IMR-90 (cell line): ENCODE results near the gene RAB8B. TPM values are rescaled to one million over a fixed set of nuclear protein-coding genes. Genes with fewer than 3 reads are reported as not detected.

Experiments
- ATAC-seq: fragments of 200-7000 bp; cut with Tn5 transposase; 2 replicates; pipeline ENCODE4 v1.9.1; 2020; ENCODE audit warnings: low read depth, mild to moderate bottlenecking, moderate library complexity
- BruUV-seq: library from RNA; stranded (reverse); fragments of 400-500 nt; replicated peaks from 2 replicates; lab custom pipeline; 2021; lab: Mats Ljungman, UMichigan
- CTCF ChIA-PET: fragments of 300-600 bp; formaldehyde crosslinking; extraction: SDS; loops from one replicate; lab custom pipeline; 2021; ENCODE audit warnings: antibody characterized with exemption; lab: Yijun Ruan, JAX
- POLR2A ChIA-PET: fragments of 300-600 bp; sonication (Branson Sonifier 250); formaldehyde crosslinking; loops from one replicate; lab custom pipeline; 2022; ENCODE audit warnings: antibody characterized with exemption; ENCODE audit not compliant: unreplicated experiment; lab: Charles Lee
- DNase-seq: peaks from one replicate; pipeline ENCODE4 v3.0.0; 2013
- H2AFZ ChIP-seq: replicated peaks from 2 replicates; pipeline ENCODE3; 2013; ENCODE audit warnings: low read length, mild to moderate bottlenecking; ENCODE audit not compliant: poor library complexity
- H2AK5ac ChIP-seq: 2 replicates; pipeline ENCODE4 v1.6.1; 2013; ENCODE audit warnings: low read depth, low read length, inconsistent platforms
- H2AK9ac ChIP-seq: replicated peaks from 2 replicates; pipeline ENCODE3; 2013; ENCODE audit warnings: mild to moderate bottlenecking, low read depth, low read length, moderate library complexity; ENCODE audit not compliant: poor library complexity
- H2BK120ac ChIP-seq: 2 replicates; pipeline ENCODE4 v1.6.1; 2013; ENCODE audit warnings: low read depth, low read length, inconsistent platforms
- H2BK15ac ChIP-seq: 3 replicates; pipeline ENCODE4 v1.6.1; 2013; ENCODE audit warnings: low read depth, low read length, inconsistent platforms
- H2BK20ac ChIP-seq: 2 replicates; pipeline ENCODE4 v1.6.1; 2013; ENCODE audit warnings: low read depth, mild to moderate bottlenecking, inconsistent platforms, low read length, moderate library complexity
- H2BK5ac ChIP-seq: 2 replicates; pipeline ENCODE4 v1.6.1; 2013; ENCODE audit warnings: mild to moderate bottlenecking, low read depth, low read length, inconsistent platforms; ENCODE audit not compliant: poor library complexity, severe bottlenecking
- H3K14ac ChIP-seq: replicated peaks from 2 replicates; pipeline ENCODE4 v1.6.1; 2013; ENCODE audit warnings: low read depth, low read length, inconsistent platforms
- H3K18ac ChIP-seq: 2 replicates; pipeline ENCODE4 v1.6.1; 2013; ENCODE audit warnings: low read depth, low read length, control low read depth
- H3K23ac ChIP-seq: 2 replicates; pipeline ENCODE4 v1.6.1; 2013; ENCODE audit warnings: low read depth, low read length, inconsistent platforms
- H3K27ac ChIP-seq: 2 replicates; pipeline ENCODE4 v1.5.1; 2013; ENCODE audit warnings: mild to moderate bottlenecking, control low read depth, low read length; ENCODE audit not compliant: insufficient read depth
- H3K27me3 ChIP-seq: 2 replicates; pipeline ENCODE4 v1.6.1; 2013; ENCODE audit warnings: low read length; ENCODE audit not compliant: control insufficient read depth, insufficient read depth
- H3K36me3 ChIP-seq: 2 replicates; pipeline ENCODE4 v1.6.1; 2013; ENCODE audit warnings: low read length, mixed read lengths; ENCODE audit not compliant: control insufficient read depth, insufficient read depth
- H3K4ac ChIP-seq: 2 replicates; pipeline ENCODE4 v1.6.1; 2013; ENCODE audit warnings: low read depth, low read length, inconsistent platforms
- H3K4me1 ChIP-seq: 2 replicates; pipeline ENCODE4 v1.6.1; 2013; ENCODE audit warnings: low read length, mixed read lengths; ENCODE audit not compliant: control insufficient read depth, insufficient read depth
- H3K4me2 ChIP-seq: 2 replicates; pipeline ENCODE4 v1.6.1; 2013; ENCODE audit warnings: low read depth, mild to moderate bottlenecking, control low read depth, low read length, moderate library complexity
- H3K4me3 ChIP-seq: 2 replicates; pipeline ENCODE4 v1.5.1; 2013; ENCODE audit warnings: low read depth, mild to moderate bottlenecking, control low read depth, low read length, moderate library complexity; ENCODE audit not compliant: insufficient read depth
- H3K56ac ChIP-seq: 2 replicates; pipeline ENCODE4 v1.6.1; 2013; ENCODE audit warnings: low read length, inconsistent platforms; ENCODE audit not compliant: insufficient read depth; ENCODE audit errors: extremely low read depth
- H3K79me1 ChIP-seq, 2 experiments: 2 replicates each; pipeline ENCODE4 v1.6.1; 2013; ENCODE audit warnings: low read length in 2 of 2, inconsistent platforms in 1 of 2, low read depth in 1 of 2
- H3K9ac ChIP-seq: 2 replicates; pipeline ENCODE4 v1.6.1; 2013; ENCODE audit warnings: low read depth, low read length, control low read depth
- H3K9me1 ChIP-seq: 2 replicates; pipeline ENCODE4 v1.6.1; 2013; ENCODE audit warnings: low read length, inconsistent platforms; ENCODE audit not compliant: insufficient read depth
- H3K9me3 ChIP-seq: 2 replicates; pipeline ENCODE4 v1.6.1; 2013; ENCODE audit warnings: low read length; ENCODE audit not compliant: control insufficient read depth, insufficient read depth
- H4K20me1 ChIP-seq: 2 replicates; pipeline ENCODE4 v1.6.1; 2013; ENCODE audit warnings: low read length, inconsistent platforms; ENCODE audit not compliant: insufficient read depth
- H4K5ac ChIP-seq: 2 replicates; pipeline ENCODE4 v1.6.1; 2013; ENCODE audit warnings: mild to moderate bottlenecking, low read depth, low read length, control low read depth
- H4K8ac ChIP-seq, 2 experiments: 2 replicates each; pipeline ENCODE4 v1.6.1; 2013; ENCODE audit warnings: low read depth in 2 of 2, low read length in 2 of 2, control low read depth in 1 of 2, inconsistent platforms in 1 of 2
- H4K91ac ChIP-seq: 2 replicates; pipeline ENCODE4 v1.6.1; 2013; ENCODE audit warnings: low read depth, low read length, inconsistent platforms; ENCODE audit not compliant: insufficient read depth
- CHD1 ChIP-seq: IDR thresholded peaks from 2 replicates; pipeline ENCODE4 v1.6.1; 2012; ENCODE audit warnings: low read depth, low read length, improper control_type of control experiment
- RCOR1 ChIP-seq: IDR thresholded peaks from 2 replicates; pipeline ENCODE4 v1.6.1; 2012; ENCODE audit warnings: mild to moderate bottlenecking, low read length, improper control_type of control experiment; ENCODE audit not compliant: insufficient replicate concordance
- WGBS, 2 experiments: methylation state at CpG; one replicate each; pipeline versions ENCODE4 v1.1.5 to v1.1.7; 2013; ENCODE audit warnings: missing lambda C conversion rate in 2 of 2; ENCODE audit not compliant: insufficient read length in 1 of 2; ENCODE audit errors: extremely low coverage in 2 of 2; 5-methylcytosine and 5-hydroxymethylcytosine counted together
- dilution Hi-C: fragments of 300-500 bp; cut with HindIII; formaldehyde crosslinking; loops from one replicate; pipeline ENCODE4 v1.14.3; 2018; ENCODE audit warnings: low sequenced_read_pairs; ENCODE audit not compliant: unreplicated experiment
- in situ Hi-C: fragments of 300-500 bp; cut with MboI; formaldehyde crosslinking; loops from 3 replicates; pipeline ENCODE4 v1.14.3; 2019; ENCODE audit warnings: low sequenced_read_pairs, inconsistent platforms, mixed read lengths
- intact Hi-C: fragments of 100-400 bp; cut with micrococcal nuclease; formaldehyde crosslinking; loops from 2 replicates; pipeline ENCODE4 v1.10.0; 2022
- polyA plus RNA-seq, 3 experiments: library from polyadenylated mRNA; depleted of rRNA; stranded (reverse); fragments of >200 nt; gene quantifications; 2 replicates each; pipeline ENCODE4 v1.2.3, GENCODE V29; 2012; ENCODE audit warnings: low replicate concordance in 1 of 3
- total RNA-seq: library from RNA; depleted of rRNA; stranded (reverse); fragments of >200 nt; gene quantifications from 2 replicates; pipeline ENCODE4 v1.2.3, GENCODE V29; 2012

RAB8B gene
- total and polyA plus RNA-seq, 2 of the 4 experiments (the other 2 are of a cell fraction): 19.4 to 29.4 TPM

GRCh38 chr15:63231706-63232105 lies 42.3 kb downstream of the RAB8B start:
- CTCF ChIA-PET: interaction anchor here (1.1 to 1.5 kb wide), 2 partner anchors 15 to 66 kb away, joined by 3 to 5 read pairs; no protein-coding TSS in a partner anchor
- no TSS peak for BruUV-seq

More at GRCh38 chr15:63231706-63232105, 42.3 kb downstream of the RAB8B start:
- intact Hi-C loops: loop anchor here (2.0 kb wide), 1 partner anchor 19 kb away; no protein-coding TSS in a partner anchor
- Histone ChIP-seq H3K4ac (no peak overlapping the region), H3K9me3 (no peaks in the 10 kb centered on the region), H2BK120ac (no peak overlapping the region), H3K27ac (no peak overlapping the region), H2AK9ac (no peak overlapping the region), H3K9ac (no peak overlapping the region), H3K79me1 (peaks cover 15 to 62% of the 10 kb centered on the region in 2 experiments), H3K56ac (no peak overlapping the region), H2AFZ (no peak overlapping the region), H4K20me1 (no peaks in the 10 kb centered on the region; the same call in 1 of the 2 replicates), H3K9me1 (peaks cover 12% of the 10 kb centered on the region), H3K36me3 (no peaks in the 10 kb centered on the region), H3K14ac (no peak overlapping the region), H2AK5ac (no peak overlapping the region), H4K5ac (no peak overlapping the region), H3K27me3 (no peaks in the 10 kb centered on the region), H2BK5ac (no peak overlapping the region), H3K23ac (peak overlapping the region; percentile 0; the same call in 1 of the 2 replicates), H3K18ac (no peak overlapping the region), H3K4me1 (peaks cover 22% of the 10 kb centered on the region), H3K4me3 (no peak overlapping the region), H2BK15ac (no peak overlapping the region; the same call in 2 of the 3 replicates), H2BK20ac (no peak overlapping the region), H4K8ac (no peak overlapping the region), H4K91ac (no peak overlapping the region), H3K4me2 (peak overlapping the region; percentile 7; the same call in 1 of the 2 replicates)
- dilution Hi-C loops: no loop called here
- ATAC-seq (no peak), DNase-seq (no peak)
- WGBS, 2 experiments: no CpG with 5 or more reads among the region's 1 CpG
- no peak for TF ChIP-seq CHD1
- TF ChIP-seq RCOR1: no peak
- in situ Hi-C loops: no loop called here
- POLR2A ChIA-PET: interaction anchor here (0.9 kb wide), 1 partner anchor 19 kb away, joined by 4 read pairs; no protein-coding TSS in a partner anchor
